ENCODE measurements around the gene KAZN. TPM values are rescaled to one million over a fixed set of nuclear protein-coding genes. Genes with fewer than 3 reads are reported as not detected.

Gene KAZN
- polyA plus RNA-seq, 1 of the 3 experiments (the other 2 are of a cell fraction): 6.8 TPM

- H3K9me2 ChIP-seq: no peaks in the 10 kb centered on the region
- WGBS (ENCODE audit: low lambda C conversion rate): 14% methylated on average over 3 of the region's 3 CpGs
- no peaks in the 10 kb centered on the region for H3K4me1 ChIP-seq (ENCODE audit: control insufficient read depth in 1 of 2, insufficient read depth in 2 of 2, low read depth in 1 of 2, low read length in 1 of 2)
- no peaks in the 10 kb centered on the region; the same call in 1 of the 2 replicates for H3K9me3 ChIP-seq
- H4K20me1 ChIP-seq (ENCODE audit: insufficient read depth): no peaks in the 10 kb centered on the region
- no peak for TF ChIP-seq CTCF (IDR thresholded peaks at IDR 0.05)
- no peak for TF ChIP-seq IRF3 (IDR thresholded peaks at IDR 0.05; ENCODE audit: low read depth, low read length)
- TF ChIP-seq SMC3 (IDR thresholded peaks at IDR 0.05; ENCODE audit: low read depth, low read length): no peak
- TF ChIP-seq NRF1 (IDR thresholded peaks at IDR 0.05; ENCODE audit: low read depth, low read length): no peak
- no peak for TF ChIP-seq CHD2 (IDR thresholded peaks at IDR 0.05; ENCODE audit: low read length, partially characterized antibody)
- no peak overlapping the region for H3K9ac ChIP-seq
- H3K79me2 ChIP-seq (ENCODE audit: insufficient read depth): no peaks in the 10 kb centered on the region
- H3K4me2 ChIP-seq: no peak overlapping the region
- no peaks in the 10 kb centered on the region for H3F3A ChIP-seq (replicated peaks; ENCODE audit: insufficient read depth)
- H3K27me3 ChIP-seq (ENCODE audit: insufficient read depth): no peaks in the 10 kb centered on the region
- H2AFZ ChIP-seq (ENCODE audit: low read depth): no peak overlapping the region
- no peaks in the 10 kb centered on the region for H3K36me3 ChIP-seq (replicated peaks in 1 of 2; ENCODE audit: control insufficient read depth in 1 of 2, insufficient read depth in 2 of 2, low read length in 1 of 2)
- no peak overlapping the region for H3K4me3 ChIP-seq (ENCODE audit: low read depth in 2 of 2, low read length in 1 of 2)
- POLR2A ChIA-PET: no interaction called here
- CTCF ChIA-PET: no interaction called here
- DNase-seq: no peak
- no peak overlapping the region for H3K27ac ChIP-seq (ENCODE audit: low read depth in 2 of 2, low read length in 1 of 2)
These were observed 48.4 kb upstream of the KAZN start for GRCh38 chr1:14549897-14550620.

- POLR2A ChIA-PET: no interaction called here
- Histone ChIP-seq H3K36me3 (replicated peaks in 1 of 2; ENCODE audit: control insufficient read depth in 1 of 2, insufficient read depth in 2 of 2, low read length in 1 of 2) (no peaks in the 10 kb centered on the region), H3K27ac (ENCODE audit: low read depth in 2 of 2, low read length in 1 of 2) (no peak overlapping the region), H3K4me3 (ENCODE audit: low read depth in 2 of 2, low read length in 1 of 2) (no peak overlapping the region), H3K9ac (no peak overlapping the region), H4K20me1 (ENCODE audit: insufficient read depth) (no peaks in the 10 kb centered on the region), H3F3A (replicated peaks; ENCODE audit: insufficient read depth) (no peaks in the 10 kb centered on the region), H2AFZ (ENCODE audit: low read depth) (no peak overlapping the region), H3K4me2 (no peak overlapping the region), H3K9me3 (no peaks in the 10 kb centered on the region), H3K4me1 (ENCODE audit: control insufficient read depth in 1 of 2, insufficient read depth in 2 of 2, low read depth in 1 of 2, low read length in 1 of 2) (no peaks in the 10 kb centered on the region), H3K79me2 (ENCODE audit: insufficient read depth) (no peaks in the 10 kb centered on the region), H3K9me2 (no peaks in the 10 kb centered on the region), H3K27me3 (ENCODE audit: insufficient read depth) (no peaks in the 10 kb centered on the region)
- TF ChIP-seq FOXJ3 (CRISPR knock-in tag; IDR thresholded peaks at IDR 0.05) (no peak), SIN3A (IDR thresholded peaks at IDR 0.05; ENCODE audit: borderline replicate concordance, low read depth, low read length) (no peak), NFIC (IDR thresholded peaks at IDR 0.05; ENCODE audit: borderline replicate concordance) (no peak), CTCF (IDR thresholded peaks at IDR 0.05) (no peak), FOXM1 (IDR thresholded peaks at IDR 0.05; ENCODE audit: low read depth) (no peak), IRF3 (IDR thresholded peaks at IDR 0.05; ENCODE audit: low read depth, low read length) (no peak), YY1 (IDR thresholded peaks at IDR 0.05; ENCODE audit: low read depth) (no peak), USF2 (IDR thresholded peaks at IDR 0.05; ENCODE audit: borderline replicate concordance, low read depth, low read length) (no peak), POLR2AphosphoS5 (IDR thresholded peaks at IDR 0.05; ENCODE audit: low read depth, low read length) (no peak), ELF1 (IDR thresholded peaks at IDR 0.05) (no peak), TEAD4 (IDR thresholded peaks at IDR 0.05; ENCODE audit: borderline replicate concordance, insufficient read depth) (no peak), CHD2 (IDR thresholded peaks at IDR 0.05; ENCODE audit: low read length, partially characterized antibody) (no peak), GABPA (IDR thresholded peaks at IDR 0.05; ENCODE audit: low read depth) (no peak), MEF2A (IDR thresholded peaks at IDR 0.05; ENCODE audit: borderline replicate concordance, low read depth) (no peak), ZBTB33 (IDR thresholded peaks at IDR 0.05; ENCODE audit: borderline replicate concordance, low read depth) (no peak)
- CTCF ChIA-PET: no interaction called here
- 57% methylated on average over 6 of the region's 8 CpGs for WGBS (ENCODE audit: low lambda C conversion rate)
- DNase-seq: no peak
These were observed 47.1 kb upstream of the KAZN start for GRCh38 chr1:14551386-14551785.
